Suppressor macrophage (primary cell): ENCODE results near the gene POLDIP3.

Experiments
- DNase-seq, 4 experiments: peaks; one replicate each; pipeline ENCODE4 v3.0.0-alpha.2; 2020 to 2022

POLDIP3 gene

DNA sequence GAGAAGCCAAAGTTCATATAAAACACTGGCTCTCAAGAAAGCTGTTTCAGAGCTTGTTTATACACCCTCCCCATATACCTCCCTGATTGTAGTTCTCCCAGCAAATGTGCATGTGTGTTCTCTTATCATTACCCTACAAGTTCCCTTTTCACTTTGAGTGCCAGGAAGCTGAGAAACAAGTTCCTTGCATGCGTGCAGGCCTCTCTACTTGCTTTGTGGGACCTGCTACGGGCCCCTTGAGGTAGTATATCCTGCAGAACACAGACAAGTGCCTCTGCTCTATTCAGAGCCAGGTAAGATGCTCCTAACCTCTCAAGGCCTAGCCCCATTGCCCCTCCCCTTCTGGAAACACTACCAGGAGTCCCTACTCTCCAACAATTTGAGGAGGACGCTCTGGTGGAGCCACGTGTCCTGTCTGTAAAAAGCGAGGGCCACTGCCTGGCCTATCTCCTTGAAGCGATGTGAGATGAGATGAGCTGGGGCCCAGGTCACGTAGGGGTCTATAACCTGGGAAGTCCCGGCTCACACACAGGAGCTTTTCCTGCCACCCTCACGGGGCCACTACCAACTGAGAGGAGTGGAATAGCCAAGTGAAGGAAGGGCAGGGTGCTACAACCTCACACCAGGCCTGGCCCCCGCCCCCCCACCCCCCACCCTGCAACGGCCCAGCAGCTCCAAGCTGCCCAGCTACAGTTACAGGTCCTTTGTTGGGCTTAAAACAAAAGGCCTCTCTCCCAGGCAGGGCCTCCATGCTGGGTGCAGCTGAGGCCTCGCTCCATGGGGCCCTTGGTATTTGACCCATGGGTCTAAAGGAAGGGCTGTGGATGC is 28.3 kb upstream of the POLDIP3 start:
- DNase-seq = peak; percentile 37 to 64 (median 56)

- no peak for DNase-seq
These were observed 27.2 kb upstream of the POLDIP3 start for GRCh38 chr22:42641801-42642413.

DNA sequence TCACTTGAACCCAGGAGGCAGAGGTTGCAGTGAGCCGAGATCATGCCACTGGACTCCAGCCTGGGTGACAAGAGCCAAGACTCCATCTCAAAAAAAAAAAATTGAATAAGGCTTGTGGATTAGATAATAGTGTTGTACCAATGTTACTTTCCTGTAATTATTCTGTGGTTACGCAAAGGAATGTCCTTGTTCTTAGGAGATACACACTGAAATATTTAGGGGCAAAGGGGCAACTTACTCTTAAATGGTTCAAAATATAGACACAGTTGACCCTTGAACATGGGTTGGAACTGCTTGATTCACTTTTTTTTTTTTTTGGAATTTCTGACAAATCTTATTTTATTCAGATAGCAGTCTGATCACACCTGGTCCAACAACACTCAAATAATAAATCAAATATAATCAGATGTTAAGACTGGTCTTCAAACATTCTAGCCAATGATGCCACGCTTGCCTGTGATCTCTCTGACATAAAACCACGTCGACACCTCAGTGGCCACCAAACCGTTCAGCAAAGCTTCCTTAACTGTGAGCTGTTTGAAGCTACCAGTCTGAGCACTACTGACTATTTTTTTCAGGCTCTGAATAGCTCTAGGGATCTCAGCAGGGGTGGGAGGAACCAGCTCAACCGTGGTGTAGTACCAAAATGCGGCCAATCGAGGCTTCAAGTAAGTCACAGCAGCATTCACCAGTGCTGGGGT is 25.0 kb upstream of the POLDIP3 start:
- DNase-seq = no peak

GRCh38 chr22:42637555-42637954 is 22.9 kb upstream of the POLDIP3 start:
- DNase-seq = no peak

GRCh38 chr22:42636506-42636905 is 21.8 kb upstream of the POLDIP3 start:
- DNase-seq = no peak

DNA sequence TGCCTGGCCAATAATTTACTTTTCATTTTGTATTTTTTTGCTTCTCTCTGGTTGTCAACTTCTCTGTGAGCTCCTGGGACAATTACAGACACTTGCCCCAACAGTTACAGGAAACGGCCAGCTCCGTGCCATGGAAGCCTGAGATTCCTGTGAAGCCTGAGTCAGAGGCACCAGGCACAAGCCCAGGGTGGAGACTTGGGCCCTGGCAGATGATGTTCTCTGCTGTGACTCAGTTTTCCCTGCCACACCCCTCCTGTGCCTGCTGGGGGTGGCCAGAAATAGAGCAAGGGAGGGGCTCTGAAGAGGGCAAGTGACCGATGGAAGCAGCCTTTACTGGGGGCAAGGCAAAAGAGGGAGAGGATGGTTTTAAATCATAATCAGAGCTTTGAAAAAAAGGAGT is 20.8 kb upstream of the POLDIP3 start:
- no peak for DNase-seq

DNA sequence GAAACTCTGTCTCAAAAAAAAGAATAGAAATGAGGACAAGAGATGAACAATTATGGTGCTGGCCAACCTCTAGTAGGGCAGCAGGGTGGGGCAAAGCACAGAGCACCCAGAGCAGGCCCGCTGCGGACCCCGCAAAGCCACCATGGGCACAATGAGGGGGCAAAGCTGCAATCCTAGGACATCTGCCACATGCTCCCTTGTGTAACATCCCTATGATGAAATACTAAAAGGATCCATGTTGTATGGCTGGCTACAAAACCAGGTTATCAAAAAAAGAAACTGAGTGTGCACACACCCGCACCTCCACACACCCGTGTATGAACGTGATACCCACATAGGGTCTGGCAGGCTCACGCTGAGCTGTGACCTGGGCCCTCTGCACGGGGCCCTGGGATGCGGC is 18.3 kb upstream of the POLDIP3 start:
- no peak for DNase-seq

DNA sequence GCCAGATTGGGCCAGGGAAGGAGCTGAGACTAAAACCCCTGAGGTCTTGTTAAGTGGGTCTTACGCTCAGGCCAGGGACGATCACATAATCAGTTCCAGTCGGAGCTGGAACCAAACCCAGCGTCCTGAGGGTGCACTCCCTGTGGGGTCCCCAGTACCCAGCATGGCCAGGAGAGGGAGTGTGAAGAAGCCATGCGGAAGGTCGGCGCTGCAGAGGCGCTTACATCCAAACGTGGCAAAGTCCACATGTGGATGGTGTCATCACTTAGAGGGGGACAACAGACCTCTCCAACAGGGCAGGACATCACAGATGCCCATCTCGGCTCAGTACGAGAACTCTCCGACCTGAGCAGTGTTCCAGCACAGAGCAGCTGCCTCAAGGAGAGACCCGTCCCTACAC is 17.4 kb upstream of the POLDIP3 start:
- no peak for DNase-seq

DNA sequence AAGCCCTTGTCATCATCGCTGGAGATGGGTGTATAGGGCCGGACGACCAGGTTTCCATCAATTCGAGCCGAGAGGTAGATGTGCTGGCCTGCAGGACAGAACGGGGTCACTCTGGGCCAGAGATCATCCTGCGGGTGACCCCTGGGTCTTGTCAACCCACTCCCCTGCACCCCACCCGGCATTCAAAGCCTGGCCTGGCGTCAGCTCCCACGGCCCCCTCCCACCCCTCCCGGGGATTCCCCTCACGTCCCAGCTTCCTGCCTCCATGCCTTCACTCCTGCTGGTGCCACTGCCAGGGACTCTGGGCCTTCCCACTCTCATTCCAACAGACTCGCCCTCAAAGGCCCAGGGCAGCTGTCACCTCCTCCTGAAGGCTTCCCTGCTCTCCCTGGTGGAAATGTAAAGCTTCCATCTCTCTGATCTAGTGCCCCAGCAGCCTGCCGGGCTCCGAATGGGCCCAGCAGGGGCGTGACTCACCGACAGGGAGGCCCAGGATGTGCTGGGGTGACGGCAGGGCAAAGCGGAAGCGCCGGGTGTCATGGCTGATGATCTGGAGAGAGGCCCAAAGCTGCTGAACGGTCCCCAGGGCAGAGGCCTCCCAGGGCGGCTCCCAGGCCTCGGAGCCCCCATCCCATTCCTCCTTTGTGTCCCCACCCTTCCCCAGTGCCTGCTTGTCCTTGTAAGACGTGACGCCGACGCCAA is 16.4 kb upstream of the POLDIP3 start:
- no peak for DNase-seq

DNA sequence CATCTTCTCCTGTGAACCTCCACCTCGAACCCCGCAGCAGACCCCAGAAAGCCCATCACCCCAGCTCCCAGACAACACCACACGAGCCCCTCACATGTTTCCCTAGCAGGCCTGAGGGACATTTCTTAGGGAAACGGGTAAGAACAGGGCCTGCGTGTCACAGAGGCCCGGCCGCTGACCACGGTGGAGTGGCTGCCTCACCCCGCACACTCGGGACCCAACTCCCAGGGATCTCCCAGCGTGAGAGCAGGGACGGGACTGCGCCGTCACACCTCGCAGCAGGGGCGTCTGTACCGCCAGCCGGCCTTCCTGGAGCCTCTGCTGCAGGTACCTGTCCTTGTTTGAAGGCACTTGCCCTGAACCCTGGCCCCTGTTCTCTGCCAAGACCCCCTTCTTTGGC is 15.5 kb upstream of the POLDIP3 start:
- no peak for DNase-seq

- DNase-seq = no peak
These were observed 13.3 kb upstream of the POLDIP3 start for GRCh38 chr22:42627981-42628380.

GRCh38 chr22:42626951-42627625 is 12.4 kb upstream of the POLDIP3 start:
- no peak for DNase-seq

- no peak for DNase-seq
These were observed 11.7 kb upstream of the POLDIP3 start for GRCh38 chr22:42626431-42626830.

- no peak for DNase-seq
These were observed 10.7 kb upstream of the POLDIP3 start for GRCh38 chr22:42625416-42625815.

- DNase-seq = no peak
These were observed 9.9 kb upstream of the POLDIP3 start for GRCh38 chr22:42624551-42625106.

GRCh38 chr22:42623756-42624441 is 9.2 kb upstream of the POLDIP3 start:
- no peak for DNase-seq

- DNase-seq = peak in 2 of 4 experiments; percentile 26 to 35
These were observed 8.6 kb upstream of the POLDIP3 start for GRCh38 chr22:42623301-42623751.

DNA sequence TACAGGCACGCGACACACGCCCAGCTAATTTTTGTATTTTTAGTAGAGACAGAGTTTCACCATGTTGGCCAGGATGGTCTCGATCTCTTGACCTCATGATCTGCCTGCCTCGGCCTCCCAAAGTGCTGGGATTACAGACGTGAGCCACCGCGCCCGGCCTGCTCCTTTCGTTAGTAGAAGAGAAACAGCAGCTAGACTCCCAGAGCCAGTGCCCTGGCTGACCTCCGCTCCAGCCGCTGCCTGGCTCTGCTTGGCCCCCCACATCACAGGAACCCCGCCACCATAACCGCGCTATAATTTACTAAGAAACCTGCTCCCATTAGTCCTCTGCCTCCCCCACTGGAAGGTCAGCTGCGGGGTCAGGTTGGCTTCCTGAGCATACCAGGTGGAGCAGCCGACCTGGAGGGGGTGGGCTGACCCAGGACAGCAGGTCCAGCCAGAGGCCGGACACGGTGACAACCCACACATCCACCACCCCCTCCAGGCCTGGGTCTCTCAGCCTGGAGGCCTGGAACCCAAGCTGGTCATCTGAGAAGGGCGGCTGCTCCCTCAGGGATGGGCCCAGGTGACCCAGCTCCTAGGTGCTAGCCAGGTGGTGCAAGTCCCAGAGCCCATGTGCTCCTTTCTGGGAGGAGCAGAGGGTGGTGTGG is 7.5 kb upstream of the POLDIP3 start:
- no peak for DNase-seq

- peak; percentile 50 to 77 (median 61) for DNase-seq
These were observed 6.9 kb upstream of the POLDIP3 start for GRCh38 chr22:42621505-42622002.

DNA sequence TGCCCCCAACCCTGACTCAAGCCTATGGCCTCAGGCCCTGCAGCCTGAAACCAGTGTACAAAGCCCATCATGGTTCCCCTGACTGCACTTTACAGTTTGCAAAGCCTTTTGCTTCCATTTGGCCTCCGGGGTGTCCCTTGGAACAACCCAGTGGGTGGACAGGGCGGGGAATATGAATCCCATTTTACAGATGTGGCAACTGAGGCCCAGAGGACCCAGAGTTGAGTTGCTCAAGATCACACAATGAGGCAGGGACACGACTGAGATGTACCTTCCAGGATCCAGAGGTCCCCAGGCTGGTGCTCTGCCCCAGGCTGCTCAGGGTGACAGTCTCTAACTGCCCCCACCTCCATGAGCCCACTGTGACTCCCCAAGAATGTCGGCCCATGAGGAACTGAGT is 5.4 kb upstream of the POLDIP3 start:
- no peak for DNase-seq
